ENCODE measurements around the gene MGLL.
"Not testable (repeated sequence)": the region's sequence is repeated elsewhere in the genome, so short reads cannot be mapped to it uniquely, and the experiment has no call there.

Gene MGLL

GRCh38 chr3:127688022-127688415 is 134.3 kb downstream of the MGLL start:
- no peak for TF ChIP-seq CTCF (IDR thresholded peaks at IDR 0.05; ENCODE audit: control insufficient read depth, insufficient read depth, low read depth, low read length, missing control alignments)
- no peak overlapping the region for H3K4me3 ChIP-seq (ENCODE audit: control insufficient read depth, low read depth, low read length)
- no peak for DNase-seq (ENCODE audit: low read depth)

- H3K4me3 ChIP-seq (ENCODE audit: control insufficient read depth, low read depth, low read length) = no peak overlapping the region
These were observed 135.0 kb downstream of the MGLL start for GRCh38 chr3:127687228-127687737.

GRCh38 chr3:127686512-127686894 is 135.8 kb downstream of the MGLL start:
- no peak for TF ChIP-seq CTCF (IDR thresholded peaks at IDR 0.05; ENCODE audit: control insufficient read depth, insufficient read depth, low read depth, low read length, missing control alignments)
- DNase-seq (ENCODE audit: low read depth) = no peak
- H3K4me3 ChIP-seq (ENCODE audit: control insufficient read depth, low read depth, low read length) = no peak overlapping the region

More at GRCh38 chr3:127687228-127687737, 135.0 kb downstream of the MGLL start:
- no peak for TF ChIP-seq CTCF (IDR thresholded peaks at IDR 0.05; ENCODE audit: control insufficient read depth, insufficient read depth, low read depth, low read length, missing control alignments)
- DNase-seq (ENCODE audit: low read depth) = no peak

GRCh38 chr3:127685708-127686511 is 136.4 kb downstream of the MGLL start:
- DNase-seq (ENCODE audit: low read depth) = no peak

GRCh38 chr3:127684871-127685707 is 137.2 kb downstream of the MGLL start:
- DNase-seq (ENCODE audit: low read depth) = no peak
- no peak overlapping the region for H3K4me3 ChIP-seq (ENCODE audit: control insufficient read depth, low read depth, low read length)
- TF ChIP-seq CTCF (IDR thresholded peaks at IDR 0.05; ENCODE audit: control insufficient read depth, insufficient read depth, low read depth, low read length, missing control alignments) = no peak

More at GRCh38 chr3:127685708-127686511, 136.4 kb downstream of the MGLL start:
- no peak for TF ChIP-seq CTCF (IDR thresholded peaks at IDR 0.05; ENCODE audit: control insufficient read depth, insufficient read depth, low read depth, low read length, missing control alignments)
- H3K4me3 ChIP-seq (ENCODE audit: control insufficient read depth, low read depth, low read length) = no peak overlapping the region

GRCh38 chr3:127682561-127682960 is 139.8 kb downstream of the MGLL start:
- no peak for DNase-seq (ENCODE audit: low read depth)
- no peak overlapping the region for H3K4me3 ChIP-seq (ENCODE audit: control insufficient read depth, low read depth, low read length)
- no peak for TF ChIP-seq CTCF (IDR thresholded peaks at IDR 0.05; ENCODE audit: control insufficient read depth, insufficient read depth, low read depth, low read length, missing control alignments)

GRCh38 chr3:127682175-127682554 is 140.2 kb downstream of the MGLL start:
- not testable (repeated sequence) for H3K4me3 ChIP-seq (ENCODE audit: control insufficient read depth, low read depth, low read length); DNase-seq (ENCODE audit: low read depth)

All from AG09309 (cell line).